PC-3 (cell line): ENCODE results near the gene PAK4. TPM values are rescaled to one million over a fixed set of nuclear protein-coding genes. Genes with fewer than 3 reads are reported as not detected.

Experiments
- ATAC-seq: fragments of 200-7000 bp; cut with Tn5 transposase; 2 replicates; pipeline ENCODE4 v1.9.1; 2020; ENCODE audit warnings: mild to moderate bottlenecking, moderate library complexity
- BruUV-seq: library from RNA; stranded (reverse); fragments of 400-500 nt; replicated peaks from 2 replicates; lab custom pipeline; 2021; lab: Mats Ljungman, UMichigan
- CTCF ChIA-PET: fragments of 300-600 bp; sonication (Branson Sonifier 250); formaldehyde crosslinking; loops from one replicate; lab custom pipeline; 2022; ENCODE audit warnings: antibody characterized with exemption; lab: Charles Lee
- POLR2A ChIA-PET: fragments of 300-600 bp; sonication (Branson Sonifier 250); formaldehyde crosslinking; loops from one replicate; lab custom pipeline; 2022; ENCODE audit warnings: antibody characterized with exemption; ENCODE audit not compliant: unreplicated experiment; lab: Charles Lee
- DNase-seq: peaks from one replicate; pipeline ENCODE4 v3.0.0-alpha.2; 2015
- H2AFZ ChIP-seq: fragments of 300-600 bp; sonication (generic); 2 replicates; pipeline ENCODE4 v1.6.0; 2016; ENCODE audit warnings: antibody characterized with exemption, low read length
- H3F3A ChIP-seq: fragments of 300-600 bp; sonication (generic); one replicate; pipeline ENCODE4 v1.6.0; 2017; ENCODE audit warnings: antibody characterized with exemption, low read length, control low read depth, mild to moderate bottlenecking; ENCODE audit not compliant: unreplicated experiment
- H3K27ac ChIP-seq: fragments of 300-600 bp; sonication (generic); 2 replicates; pipeline ENCODE4 v1.5.1; 2016; ENCODE audit warnings: mild to moderate bottlenecking, low read length
- H3K27me3 ChIP-seq: fragments of 300-600 bp; sonication (generic); 2 replicates; pipeline ENCODE4 v1.6.1; 2016; ENCODE audit warnings: low read length, mixed read lengths
- H3K36me3 ChIP-seq: fragments of 300-600 bp; sonication (generic); 2 replicates; pipeline ENCODE4 v1.6.1; 2016; ENCODE audit warnings: low read depth, mixed run types, low read length, mixed read lengths
- H3K4me1 ChIP-seq: fragments of 300-600 bp; sonication (generic); 2 replicates; pipeline ENCODE4 v1.5.1; 2016; ENCODE audit warnings: low read length; ENCODE audit not compliant: insufficient read depth
- H3K4me2 ChIP-seq: fragments of 300-600 bp; sonication (generic); 2 replicates; pipeline ENCODE4 v1.6.0; 2016; ENCODE audit warnings: low read length
- H3K4me3 ChIP-seq: fragments of 300-600 bp; sonication (generic); 2 replicates; pipeline ENCODE4 v1.5.1; 2016; ENCODE audit warnings: mild to moderate bottlenecking, low read length, mixed read lengths
- H3K79me2 ChIP-seq: fragments of 300-600 bp; sonication (generic); 2 replicates; pipeline ENCODE4 v1.6.1; 2017; ENCODE audit warnings: low read length, mixed read lengths
- H3K9ac ChIP-seq: fragments of 300-600 bp; sonication (generic); 2 replicates; pipeline ENCODE4 v1.6.0; 2016; ENCODE audit warnings: mild to moderate bottlenecking, low read length
- H3K9me2 ChIP-seq: fragments of 300-600 bp; sonication (generic); replicated peaks from 2 replicates; pipeline ENCODE4 v1.6.1; 2016; ENCODE audit warnings: mixed run types, low read length, mixed read lengths
- H3K9me3 ChIP-seq: fragments of 300-600 bp; sonication (generic); 2 replicates; pipeline ENCODE4 v1.6.1; 2016; ENCODE audit warnings: low read length, mixed read lengths
- H4K20me1 ChIP-seq: fragments of 300-600 bp; sonication (generic); 2 replicates; pipeline ENCODE4 v1.6.1; 2016; ENCODE audit warnings: low read length, mixed read lengths
- EZH2 ChIP-seq: fragments of 300-600 bp; sonication (generic); IDR thresholded peaks from one replicate; pipeline ENCODE4 v1.6.1; 2017; ENCODE audit warnings: antibody characterized with exemption, mild to moderate bottlenecking, low read length; ENCODE audit not compliant: unreplicated experiment
- EZH2phosphoT487 ChIP-seq: fragments of 300-600 bp; sonication (generic); IDR thresholded peaks from 2 replicates; pipeline ENCODE4 v1.6.1; 2018; ENCODE audit warnings: mild to moderate bottlenecking, antibody characterized with exemption, low read length, borderline replicate concordance
- intact Hi-C: fragments of 100-400 bp; cut with micrococcal nuclease; formaldehyde crosslinking; loops from 2 replicates; pipeline ENCODE4 v1.9.0; 2023
- total RNA-seq: library from RNA; depleted of rRNA; stranded (reverse); fragments of >200 nt; gene quantifications from 2 replicates; pipeline ENCODE4 v1.2.3, GENCODE V29; 2014
- TF ChIP-seq, protein P1 (sequence below): fragments of 300-600 bp; sonication (generic); conservative IDR thresholded peaks from 2 replicates; pipeline ENCODE4 v1.5.1; 2017; ENCODE audit warnings: antibody characterized with exemption, low read depth, mild to moderate bottlenecking, low read length

Gene PAK4
- total RNA-seq, 1 experiment from 2014 or later: 13.5 TPM

DNA sequence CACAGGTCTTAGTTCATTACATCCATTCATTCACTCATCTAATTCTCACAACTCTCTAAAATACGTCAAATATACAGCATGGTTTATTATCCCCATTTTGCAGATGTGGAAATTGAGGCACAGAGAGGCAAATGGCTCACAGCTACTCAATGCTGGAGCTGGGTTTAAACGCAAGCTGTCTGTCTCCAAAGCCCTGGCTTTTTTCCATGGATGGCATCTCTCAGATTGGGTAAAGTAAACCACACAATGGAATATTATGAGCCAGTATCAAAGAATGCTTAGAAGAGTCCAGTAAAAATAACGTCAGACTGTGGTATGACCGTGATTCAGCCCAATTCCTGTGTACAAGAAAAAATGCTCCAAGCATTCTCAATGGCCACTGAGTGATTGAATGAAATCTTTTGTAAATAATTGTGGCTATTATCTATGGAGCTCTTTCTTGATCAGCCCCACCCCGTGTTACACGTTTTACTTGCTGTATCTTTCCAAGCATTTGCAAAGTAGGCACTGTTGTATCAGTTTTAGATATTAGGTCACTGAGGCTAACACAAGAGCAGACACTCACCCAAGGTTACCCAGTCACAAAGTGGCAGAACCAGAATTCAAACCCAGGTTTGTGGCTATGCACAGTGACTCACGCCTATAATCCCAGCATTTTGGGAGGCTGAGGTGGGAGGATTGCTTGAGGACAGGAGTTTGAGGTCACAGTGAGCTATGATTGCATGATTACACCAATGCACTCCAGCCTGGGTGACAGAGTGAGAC, 47.0 kb upstream of the PAK4 start:
- peak overlapping the region; percentile 68 for H3K9ac ChIP-seq
- H3K79me2 ChIP-seq: peaks cover 32% of the 10 kb centered on the region
- H2AFZ ChIP-seq: no peak overlapping the region
- ATAC-seq (peak; percentile 66), DNase-seq (peak; percentile 95)
- H3K4me1 ChIP-seq: peaks cover 35% of the 10 kb centered on the region
- intact Hi-C loops: no loop called here
- POLR2A ChIA-PET: interaction anchor here (0.5 to 0.6 kb wide), 4 partner anchors 178 to 431 kb away, joined by 3 to 6 read pairs (median 4); partner anchors contain the start of gene ACTN4
- H3K36me3 ChIP-seq: no peaks in the 10 kb centered on the region
- peak overlapping the region; percentile 29 for H3K4me2 ChIP-seq
- CTCF ChIA-PET: interaction anchor here (0.6 to 0.7 kb wide), 2 partner anchors 32 to 247 kb away, joined by 3 to 4 read pairs; no protein-coding TSS in a partner anchor
- BruUV-seq: no TSS peak
- peak overlapping the region; percentile 93 for H3K27ac ChIP-seq
- no peaks in the 10 kb centered on the region for H4K20me1 ChIP-seq
- H3K9me2 ChIP-seq: no peaks in the 10 kb centered on the region
- no peak overlapping the region for H3K4me3 ChIP-seq
- peaks cover 4% of the 10 kb centered on the region for H3F3A ChIP-seq
- TF ChIP-seq, protein P1, sequence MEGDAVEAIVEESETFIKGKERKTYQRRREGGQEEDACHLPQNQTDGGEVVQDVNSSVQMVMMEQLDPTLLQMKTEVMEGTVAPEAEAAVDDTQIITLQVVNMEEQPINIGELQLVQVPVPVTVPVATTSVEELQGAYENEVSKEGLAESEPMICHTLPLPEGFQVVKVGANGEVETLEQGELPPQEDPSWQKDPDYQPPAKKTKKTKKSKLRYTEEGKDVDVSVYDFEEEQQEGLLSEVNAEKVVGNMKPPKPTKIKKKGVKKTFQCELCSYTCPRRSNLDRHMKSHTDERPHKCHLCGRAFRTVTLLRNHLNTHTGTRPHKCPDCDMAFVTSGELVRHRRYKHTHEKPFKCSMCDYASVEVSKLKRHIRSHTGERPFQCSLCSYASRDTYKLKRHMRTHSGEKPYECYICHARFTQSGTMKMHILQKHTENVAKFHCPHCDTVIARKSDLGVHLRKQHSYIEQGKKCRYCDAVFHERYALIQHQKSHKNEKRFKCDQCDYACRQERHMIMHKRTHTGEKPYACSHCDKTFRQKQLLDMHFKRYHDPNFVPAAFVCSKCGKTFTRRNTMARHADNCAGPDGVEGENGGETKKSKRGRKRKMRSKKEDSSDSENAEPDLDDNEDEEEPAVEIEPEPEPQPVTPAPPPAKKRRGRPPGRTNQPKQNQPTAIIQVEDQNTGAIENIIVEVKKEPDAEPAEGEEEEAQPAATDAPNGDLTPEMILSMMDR: no peak
- TF ChIP-seq EZH2phosphoT487 (no peak), EZH2 (no peak)
- no peaks in the 10 kb centered on the region for H3K9me3 ChIP-seq
- no peaks in the 10 kb centered on the region for H3K27me3 ChIP-seq

DNA sequence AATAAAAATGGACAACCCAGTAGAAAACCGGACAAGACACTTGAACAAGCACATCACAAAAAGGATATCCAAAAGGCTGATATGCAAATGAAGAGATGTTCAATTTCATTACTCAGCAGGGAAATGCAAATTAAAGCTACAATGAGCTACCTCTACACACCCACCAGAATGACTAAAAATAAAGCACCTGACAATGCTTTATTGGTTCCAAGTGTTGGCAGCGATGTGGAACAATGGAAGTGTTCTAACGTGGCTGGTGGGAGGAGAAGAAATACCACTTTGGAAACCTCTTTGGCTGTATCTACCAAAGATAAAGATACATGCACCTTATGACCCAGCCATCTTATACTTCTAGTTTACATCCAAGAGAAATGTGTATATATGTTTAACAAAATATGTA, 45.2 kb upstream of the PAK4 start:
- Histone ChIP-seq H3K4me1 (peaks cover 31% of the 10 kb centered on the region), H3F3A (peaks cover 4% of the 10 kb centered on the region), H3K9me3 (no peaks in the 10 kb centered on the region), H3K9ac (no peak overlapping the region), H3K4me3 (no peak overlapping the region), H2AFZ (no peak overlapping the region), H3K27me3 (no peaks in the 10 kb centered on the region), H3K36me3 (no peaks in the 10 kb centered on the region), H3K9me2 (no peaks in the 10 kb centered on the region), H3K4me2 (no peak overlapping the region), H3K79me2 (peaks cover 35% of the 10 kb centered on the region), H3K27ac (no peak overlapping the region; the same call in 1 of the 2 replicates), H4K20me1 (no peaks in the 10 kb centered on the region)
- intact Hi-C loops: no loop called here
- TF ChIP-seq, protein P1: no peak
- no peak for TF ChIP-seq EZH2
- TF ChIP-seq EZH2phosphoT487: no peak
- CTCF ChIA-PET: no interaction called here
- DNase-seq (peak; percentile 9), ATAC-seq (no peak)
- POLR2A ChIA-PET: no interaction called here
- no TSS peak for BruUV-seq

DNA sequence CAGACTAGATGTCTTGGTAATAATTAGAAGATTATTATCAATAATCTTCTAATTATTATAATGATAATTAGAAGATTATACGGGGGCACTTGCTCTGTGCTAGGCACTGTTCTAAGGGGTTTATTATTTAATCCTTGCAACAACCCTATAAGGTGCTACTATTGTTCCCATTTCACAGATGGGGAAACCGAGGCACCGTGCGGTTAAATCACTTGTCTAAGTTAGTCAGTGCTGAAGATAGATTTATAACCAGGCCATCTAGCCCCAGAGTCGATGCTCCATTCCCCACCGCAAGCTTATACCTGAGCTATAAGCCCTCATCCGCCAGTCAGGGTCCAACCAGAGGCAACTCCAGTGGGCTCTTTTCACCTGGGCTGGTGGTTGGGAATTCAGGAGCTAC, 43.4 kb upstream of the PAK4 start:
- Histone ChIP-seq H3K9ac (peak overlapping the region; percentile 78), H4K20me1 (no peaks in the 10 kb centered on the region), H3K4me1 (peaks cover 31% of the 10 kb centered on the region), H3F3A (peaks cover 4% of the 10 kb centered on the region), H3K27ac (peak overlapping the region; percentile 56; the same call in 1 of the 2 replicates), H3K9me3 (no peaks in the 10 kb centered on the region), H2AFZ (peak overlapping the region; percentile 76; the same call in 1 of the 2 replicates), H3K9me2 (no peaks in the 10 kb centered on the region), H3K27me3 (no peaks in the 10 kb centered on the region), H3K36me3 (no peaks in the 10 kb centered on the region), H3K4me2 (peak overlapping the region; percentile 90), H3K79me2 (peaks cover 33% of the 10 kb centered on the region), H3K4me3 (peak overlapping the region; percentile 93)
- TF ChIP-seq EZH2 (no peak), EZH2phosphoT487 (no peak)
- TF ChIP-seq, protein P1: no peak
- ChIA-PET CTCF (interaction anchor here (0.6 kb wide), 1 partner anchor 356 kb away, joined by 4 read pairs; no protein-coding TSS in a partner anchor), POLR2A (no interaction called here)
- no peak for ATAC-seq
- intact Hi-C loops: no loop called here
- BruUV-seq: no TSS peak
- no peak for DNase-seq
